HG03469 (cell line): ENCODE results near the gene KDM4B.
"Not testable (repeated sequence)": the region's sequence is repeated elsewhere in the genome, so short reads cannot be mapped to it uniquely, and the experiment has no call there.

Experiments used
- ATAC-seq: cut with Tn5 transposase; IDR thresholded peaks from one replicate; pipeline ENCODE4 v1.9.1; 2021; ENCODE audit warnings: mild to moderate bottlenecking, moderate library complexity, moderate number of reproducible peaks; ENCODE audit not compliant: unreplicated experiment

KDM4B gene

DNA sequence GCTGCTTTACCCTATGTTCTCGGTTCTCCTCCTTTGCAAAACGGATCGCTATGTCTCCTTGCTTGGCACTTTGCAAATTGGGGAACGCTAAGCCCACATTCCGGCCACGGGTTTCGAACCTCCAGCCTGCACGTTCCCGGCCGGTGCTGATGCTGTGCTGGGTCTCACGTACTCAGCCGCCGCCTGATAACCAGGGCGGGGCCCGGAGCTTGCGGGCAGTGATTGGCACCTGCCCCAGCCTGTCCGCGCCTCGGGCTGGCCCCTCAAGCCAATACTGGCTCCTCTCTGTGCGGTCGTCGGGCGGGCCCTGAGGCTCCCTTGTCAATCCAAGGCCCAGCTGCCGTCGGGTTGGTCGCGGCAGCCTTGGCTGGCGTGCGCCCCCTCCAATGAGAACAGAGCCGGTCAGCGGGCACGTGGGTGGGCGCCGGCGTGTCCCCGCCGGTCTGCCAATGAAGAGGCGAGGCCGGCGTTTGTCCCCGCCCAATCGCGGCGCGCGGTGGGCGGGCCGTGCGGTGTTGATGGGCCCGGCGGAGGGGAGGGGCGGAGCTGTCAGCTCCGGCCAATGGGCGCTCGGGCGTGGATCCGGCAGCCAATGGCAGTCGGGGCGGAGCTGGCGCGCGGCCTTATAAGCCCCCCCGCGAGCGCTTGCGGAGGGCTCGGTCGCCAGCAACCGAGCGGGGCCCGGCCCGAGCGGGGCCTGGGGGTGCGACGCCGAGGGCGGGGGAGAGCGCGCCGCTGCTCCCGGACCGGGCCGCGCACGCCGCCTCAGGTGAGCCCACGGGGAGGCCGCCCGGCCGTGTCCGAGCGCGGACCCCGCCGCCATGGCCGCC lies at the start of gene KDM4B:
Gene KDM4B, plus strand, starts transcription at position 652 of the 830 bp plus-strand sequence. CDS start 63,778 bp downstream, outside the sequence.
- ATAC-seq: peak; percentile 81

DNA sequence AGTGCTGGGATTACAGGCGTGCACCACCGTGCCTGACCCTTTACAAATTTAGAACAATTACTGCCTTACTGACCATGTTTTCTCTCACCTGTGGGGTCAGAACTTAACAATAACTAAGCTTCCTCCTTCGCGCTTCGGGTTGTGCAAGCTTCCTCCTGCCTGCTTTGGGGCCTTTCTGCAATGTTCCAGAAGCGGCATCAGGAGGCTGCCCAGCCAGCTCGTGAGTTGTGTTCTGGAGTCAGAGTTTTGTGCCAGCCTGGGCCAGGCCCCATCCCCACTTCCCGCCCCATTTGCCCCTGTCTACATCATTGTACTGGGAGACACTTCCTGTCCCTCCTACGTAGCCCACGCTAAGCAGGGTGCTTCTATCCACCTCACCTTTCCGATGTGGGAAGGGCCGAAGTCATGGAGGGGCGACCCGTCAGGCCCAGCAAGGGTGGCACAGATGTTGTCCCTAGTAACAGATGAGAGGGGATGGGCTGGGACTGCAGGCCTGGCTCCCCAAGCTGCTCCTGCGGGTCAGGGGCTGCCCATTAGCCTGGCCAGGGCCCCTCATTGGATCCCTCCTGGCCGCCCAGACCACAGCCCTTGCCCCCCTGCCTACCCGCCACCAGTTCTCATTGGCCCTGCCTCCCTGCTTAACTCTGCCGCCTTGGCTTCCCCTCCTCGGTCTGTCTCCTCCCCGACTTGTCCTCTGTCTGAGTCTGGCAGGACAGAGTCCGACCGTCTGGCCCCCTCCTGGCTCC lies 46.2 kb upstream of the KDM4B start:
- no peak for ATAC-seq

DNA sequence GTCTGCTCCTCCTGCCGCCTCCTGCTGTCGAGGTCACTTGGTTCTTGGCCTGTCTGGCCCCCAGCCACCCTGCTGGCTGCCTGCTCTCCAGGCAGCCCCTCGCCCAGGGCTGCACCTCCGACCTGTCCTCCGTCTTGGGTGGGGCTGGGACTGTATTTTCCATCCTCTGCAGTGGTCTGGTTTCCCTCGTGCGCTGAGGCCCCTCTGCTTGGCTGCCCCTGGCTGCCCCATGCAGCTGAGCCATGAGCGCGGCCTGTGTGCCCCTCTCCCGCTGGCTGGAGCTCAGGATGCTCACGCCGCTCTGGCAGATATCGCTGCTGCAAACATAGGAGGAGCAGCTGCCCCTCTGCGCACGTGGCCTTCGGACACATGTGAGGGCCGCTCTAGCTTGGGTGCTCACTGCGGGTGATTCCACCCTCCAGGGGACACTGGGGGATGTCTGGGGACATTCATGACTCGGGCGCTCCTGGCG lies 45.6 kb upstream of the KDM4B start:
- no peak for ATAC-seq

GRCh38 chr19:4929186-4929585 lies 39.7 kb upstream of the KDM4B start:
- no peak for ATAC-seq

- ATAC-seq: no peak
Observed at GRCh38 chr19:4930664-4931063, 38.2 kb upstream of the KDM4B start.

DNA sequence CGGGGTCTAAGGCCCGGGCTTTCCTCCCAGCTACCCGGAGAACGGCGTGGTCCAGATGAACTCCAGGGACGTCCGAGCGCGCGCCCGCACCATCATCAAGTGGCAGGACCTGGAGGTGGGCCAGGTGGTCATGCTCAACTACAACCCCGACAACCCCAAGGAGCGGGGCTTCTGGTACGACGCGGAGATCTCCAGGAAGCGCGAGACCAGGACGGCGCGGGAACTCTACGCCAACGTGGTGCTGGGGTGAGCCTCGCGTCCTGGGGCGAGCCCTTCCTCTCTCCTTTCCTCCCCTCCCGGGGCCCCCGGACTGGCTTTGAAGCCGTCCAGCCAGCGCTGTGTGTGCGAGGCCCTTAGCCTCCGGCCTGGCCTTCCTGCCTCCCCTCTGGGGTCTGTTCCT lies 36.2 kb upstream of the KDM4B start:
- no peak for ATAC-seq

DNA sequence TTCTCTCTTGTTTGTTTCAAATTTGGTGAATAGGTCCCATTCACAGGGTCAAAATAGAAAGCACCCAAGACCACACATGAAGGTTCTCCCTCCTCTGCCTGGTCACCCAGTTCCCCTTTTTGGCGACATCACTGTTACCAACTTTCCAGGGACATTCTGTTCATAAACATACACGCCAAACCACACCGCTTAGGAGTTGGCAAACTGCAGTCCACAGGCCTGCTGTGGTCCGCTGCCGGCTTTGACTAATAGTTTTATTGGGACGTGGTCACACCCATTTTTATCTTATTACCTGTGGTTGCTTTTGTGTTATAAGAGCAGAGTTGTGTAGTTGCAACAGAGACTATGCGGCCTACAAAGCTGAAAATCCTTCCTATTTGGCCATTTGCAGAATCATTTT lies 35.4 kb upstream of the KDM4B start:
- no peak for ATAC-seq

GRCh38 chr19:4935444-4935843 lies 33.5 kb upstream of the KDM4B start:
- no peak for ATAC-seq

DNA sequence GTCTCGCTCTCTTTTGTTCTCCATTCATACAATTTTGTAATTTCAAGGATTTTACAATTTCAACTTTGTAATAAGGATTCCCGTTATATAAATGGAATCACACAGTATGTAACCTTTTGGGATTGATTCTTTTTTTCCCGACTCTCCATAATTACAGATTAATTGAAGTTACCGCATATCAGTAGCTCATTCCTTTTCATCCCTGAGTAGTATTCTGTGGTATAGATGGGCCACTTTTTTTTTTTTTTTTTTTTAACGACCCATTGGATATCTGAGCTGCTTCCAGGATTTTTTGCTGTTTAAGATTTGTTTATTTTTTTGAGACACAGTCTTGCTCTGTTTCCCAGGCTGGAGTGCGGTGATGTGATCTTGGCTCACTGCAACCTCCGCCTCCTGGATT lies 31.9 kb upstream of the KDM4B start:
- ATAC-seq: no peak

GRCh38 chr19:4938461-4938860 lies 30.5 kb upstream of the KDM4B start:
- ATAC-seq: not testable (repeated sequence)

DNA sequence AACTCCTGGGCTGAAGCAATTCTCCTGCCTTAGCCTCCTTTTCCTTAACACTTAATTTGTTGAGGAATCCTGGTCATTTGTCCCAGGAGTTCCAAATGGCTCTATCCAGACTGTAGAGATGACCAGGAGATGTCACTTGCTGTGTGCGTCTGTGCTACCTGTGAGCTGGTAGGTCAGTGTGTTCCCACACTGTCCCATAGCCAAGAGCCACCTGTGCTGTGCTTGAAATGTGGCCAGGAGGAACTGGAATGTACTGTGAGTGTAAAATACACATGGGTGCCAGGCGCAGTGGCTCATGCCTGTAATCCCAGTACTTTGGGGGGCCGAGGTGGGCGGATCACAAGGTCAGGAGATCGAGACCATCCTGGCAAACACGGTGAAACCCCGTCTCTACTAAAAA lies 29.4 kb upstream of the KDM4B start:
- ATAC-seq: no peak

GRCh38 chr19:4941638-4942169 lies 27.2 kb upstream of the KDM4B start:
- not testable (repeated sequence) for ATAC-seq

DNA sequence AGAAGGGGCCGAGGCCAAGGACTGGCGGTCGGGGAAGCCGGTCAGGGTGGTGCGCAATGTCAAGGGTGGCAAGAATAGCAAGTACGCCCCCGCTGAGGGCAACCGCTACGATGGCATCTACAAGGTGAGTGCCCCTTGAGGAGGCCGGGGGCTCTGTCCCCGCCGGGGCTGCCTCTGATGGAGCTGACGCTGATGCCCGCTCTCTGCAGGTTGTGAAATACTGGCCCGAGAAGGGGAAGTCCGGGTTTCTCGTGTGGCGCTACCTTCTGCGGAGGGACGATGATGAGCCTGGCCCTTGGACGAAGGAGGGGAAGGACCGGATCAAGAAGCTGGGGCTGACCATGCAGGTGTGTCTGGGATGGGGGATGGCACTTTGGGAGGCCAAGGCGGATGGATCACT lies 18.3 kb upstream of the KDM4B start:
- not testable (repeated sequence) for ATAC-seq

DNA sequence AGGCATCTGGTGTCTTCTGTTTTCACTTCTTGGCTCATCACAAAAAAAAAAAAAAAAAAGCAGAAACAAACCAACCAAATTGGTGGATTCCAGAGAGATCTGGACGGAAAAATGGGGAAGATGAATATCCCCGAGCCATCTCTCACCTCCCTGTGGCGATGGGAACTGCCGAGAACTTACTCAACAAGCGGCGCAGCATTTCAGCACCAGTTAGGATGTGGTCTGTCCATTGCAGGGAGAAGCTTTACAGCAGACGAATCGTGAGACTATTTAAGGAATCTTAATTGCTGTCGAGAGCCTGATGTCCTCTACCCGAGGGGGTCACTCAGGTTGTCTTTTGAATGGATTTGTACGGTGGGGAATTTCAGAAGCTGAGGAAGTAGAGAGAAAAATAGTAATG lies 17.3 kb upstream of the KDM4B start:
- no peak for ATAC-seq

DNA sequence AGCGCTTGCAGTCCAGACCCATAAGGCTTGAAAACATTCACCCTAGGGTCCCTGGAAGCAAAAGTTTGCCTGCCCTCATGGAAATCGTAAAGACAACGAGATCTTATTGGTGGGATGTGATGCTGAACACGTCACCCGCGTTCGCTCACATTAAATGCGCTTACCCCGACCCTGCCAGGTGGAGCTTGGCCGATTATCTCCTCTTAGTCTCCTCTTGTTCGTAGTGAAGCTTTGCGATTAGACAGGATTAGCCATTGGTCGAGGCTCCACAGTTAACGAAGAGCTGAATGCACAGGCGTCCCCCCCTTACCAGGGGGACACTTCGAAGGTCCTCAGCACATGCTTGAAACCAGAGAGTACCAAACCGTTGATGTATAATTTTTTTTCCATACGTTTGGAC lies 16.0 kb upstream of the KDM4B start:
- no peak for ATAC-seq

- not testable (repeated sequence) for ATAC-seq
Observed at GRCh38 chr19:4954320-4955149, 14.4 kb upstream of the KDM4B start.

DNA sequence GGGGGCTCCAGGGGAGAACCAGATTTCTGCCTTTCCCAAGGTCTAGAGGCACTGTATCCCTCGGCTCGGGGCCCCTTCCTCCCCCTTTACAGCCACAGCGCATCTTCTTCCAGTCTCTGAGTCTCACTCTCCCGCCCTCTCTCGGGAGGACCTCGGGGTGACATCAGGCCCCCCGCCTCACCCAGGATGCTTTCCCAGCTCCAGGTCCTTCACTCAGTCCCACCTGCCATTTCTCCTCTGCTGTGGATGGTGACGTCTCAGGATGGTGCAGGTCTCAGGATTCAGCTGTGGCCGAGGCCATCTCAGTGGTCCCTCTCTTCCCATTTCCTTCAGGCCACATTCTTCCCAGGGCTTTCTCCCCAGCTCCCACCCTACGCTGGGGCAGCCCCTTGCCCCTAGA lies 13.6 kb upstream of the KDM4B start:
- ATAC-seq: no peak

DNA sequence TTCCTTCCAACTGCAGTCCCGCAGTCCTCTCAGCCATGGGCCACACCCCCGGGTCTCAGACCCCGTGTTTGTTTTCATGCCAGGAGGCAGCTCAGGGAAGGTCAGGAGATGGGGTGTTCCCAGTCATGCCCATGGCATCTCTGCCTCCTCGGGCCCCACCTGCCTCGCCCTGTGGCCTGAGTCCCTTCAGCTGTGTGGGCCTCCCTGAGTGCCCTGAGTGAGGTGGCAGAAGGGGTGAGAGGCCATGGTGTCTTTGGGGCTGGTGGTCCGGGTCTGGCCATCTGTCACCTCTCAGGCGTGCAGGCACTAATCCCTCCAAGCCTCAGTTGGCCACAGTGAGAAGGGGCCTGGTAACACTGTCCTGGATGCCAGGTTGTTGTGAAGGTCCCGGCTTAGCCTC lies 10.9 kb upstream of the KDM4B start:
- ATAC-seq: no peak

DNA sequence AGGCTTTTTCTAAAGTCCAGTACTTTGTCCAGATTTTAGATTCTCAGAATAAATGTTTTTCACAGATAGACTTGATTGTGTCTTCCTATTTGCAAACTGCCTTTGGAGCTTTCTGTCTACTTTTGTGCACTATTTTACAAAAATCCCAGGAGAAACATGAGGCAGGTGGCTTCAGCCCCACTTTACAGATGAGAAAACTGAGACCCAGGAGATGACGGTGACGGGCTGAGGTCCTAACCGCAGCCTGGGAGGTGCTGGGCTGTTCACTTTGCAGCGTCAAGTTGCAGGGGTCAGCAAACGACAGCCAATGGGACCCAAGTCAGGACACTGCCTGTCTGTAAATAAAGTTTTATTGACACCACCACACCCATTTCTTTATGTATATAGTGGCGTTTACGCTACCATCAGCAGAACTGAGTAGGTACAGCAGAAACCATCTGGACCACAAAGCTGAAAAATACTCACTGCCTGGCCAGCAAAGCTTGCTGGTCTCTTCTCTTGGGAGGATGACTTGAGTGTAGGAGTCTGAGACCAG lies 6.8 kb upstream of the KDM4B start:
- ATAC-seq: no peak

GRCh38 chr19:4965061-4965460 lies 3.9 kb upstream of the KDM4B start:
- no peak for ATAC-seq

DNA sequence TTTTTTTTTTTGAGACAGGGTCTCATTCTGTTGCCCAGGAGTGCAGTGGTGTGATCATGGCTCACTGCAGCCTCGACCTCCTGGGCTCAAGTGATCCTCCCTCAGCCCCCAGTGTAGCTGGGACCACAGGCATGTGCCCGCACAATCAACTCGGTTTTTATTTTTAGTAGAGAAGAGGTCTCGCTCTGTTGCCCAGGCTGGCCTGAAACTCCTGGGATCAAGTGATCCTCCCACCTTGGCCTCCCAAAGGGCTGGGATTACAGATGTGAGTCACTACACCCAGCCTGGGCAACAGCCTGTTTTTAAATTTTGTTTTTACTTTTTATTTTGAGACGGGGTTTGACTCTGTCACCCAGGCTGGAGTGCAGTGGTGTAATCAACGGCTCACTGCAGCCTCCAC lies 2.3 kb upstream of the KDM4B start:
- no peak for ATAC-seq
